Fibroblast of skin of scalp (primary cell): ENCODE results near the gene ASF1B.
"Not testable (repeated sequence)": the region's sequence is repeated elsewhere in the genome, so short reads cannot be mapped to it uniquely, and the experiment has no call there.

Experiments
- DNase-seq: peaks from one replicate; pipeline ENCODE4 v3.0.0-alpha.2; 2013

The ASF1B gene

GRCh38 chr19:14159059-14159458, 22.7 kb upstream of the ASF1B start:
- no peak for DNase-seq

- DNase-seq: no peak
Observed at GRCh38 chr19:14158276-14159023, 22.1 kb upstream of the ASF1B start.

- no peak for DNase-seq
Observed at GRCh38 chr19:14156971-14157717, 20.8 kb upstream of the ASF1B start.

- no peak for DNase-seq
Observed at GRCh38 chr19:14156122-14156521, 19.7 kb upstream of the ASF1B start.

- no peak for DNase-seq
Observed at GRCh38 chr19:14155371-14155770, 19.0 kb upstream of the ASF1B start.

- no peak for DNase-seq
Observed at GRCh38 chr19:14152713-14153112, 16.3 kb upstream of the ASF1B start.

GRCh38 chr19:14150770-14151661, 14.6 kb upstream of the ASF1B start:
- DNase-seq: no peak

- DNase-seq: peak; percentile 9
Observed at GRCh38 chr19:14150041-14150769, 13.8 kb upstream of the ASF1B start.

GRCh38 chr19:14149509-14149994, 13.2 kb upstream of the ASF1B start:
- DNase-seq: peak; percentile 49

GRCh38 chr19:14148751-14149410, 12.5 kb upstream of the ASF1B start:
- no peak for DNase-seq

- DNase-seq: peak; percentile 68
Observed at GRCh38 chr19:14147797-14148605, 11.6 kb upstream of the ASF1B start.

- DNase-seq: peak; percentile 87
Observed at GRCh38 chr19:14146789-14147216, 10.4 kb upstream of the ASF1B start.

GRCh38 chr19:14146169-14146568, 9.8 kb upstream of the ASF1B start:
- DNase-seq: not testable (repeated sequence)

GRCh38 chr19:14145381-14145780, 9.0 kb upstream of the ASF1B start:
- DNase-seq: no peak

- DNase-seq: no peak
Observed at GRCh38 chr19:14142262-14143190, 6.1 kb upstream of the ASF1B start.

- no peak for DNase-seq
Observed at GRCh38 chr19:14141041-14141440, 4.7 kb upstream of the ASF1B start.

- no peak for DNase-seq
Observed at GRCh38 chr19:14139944-14140343, 3.6 kb upstream of the ASF1B start.

GRCh38 chr19:14138576-14139265, 2.3 kb upstream of the ASF1B start:
- no peak for DNase-seq

- no peak for DNase-seq
Observed at GRCh38 chr19:14135985-14136508, 342 bp downstream of the ASF1B start.
